ENCODE results near the gene IGSF21.

The IGSF21 gene

DNA sequence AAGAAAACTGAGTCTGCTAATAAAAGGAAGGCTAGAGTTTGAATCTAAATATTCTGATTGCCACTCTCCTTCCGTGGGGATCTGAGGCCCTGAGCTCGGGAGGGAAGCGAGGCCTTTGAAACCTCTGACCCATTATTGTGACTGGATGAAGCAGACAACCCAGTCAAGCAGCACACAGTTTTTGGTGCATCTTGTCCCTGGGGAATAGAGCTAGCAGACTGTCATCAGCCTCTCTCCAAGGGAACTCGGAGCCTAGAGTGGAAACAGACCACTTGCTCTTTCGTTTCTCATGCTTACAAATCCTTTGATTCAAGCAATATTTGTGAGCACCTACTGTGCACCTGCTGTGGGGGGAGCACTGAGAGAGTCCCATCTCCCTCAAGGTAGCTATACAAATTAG lies 240.0 kb downstream of the IGSF21 start:
- no peak for DNase-seq (ENCODE audit: low read depth, low spot score)
- no peak overlapping the region for H3K4me3 ChIP-seq (ENCODE audit: low read depth, low read length)
- in situ Hi-C loops (cut with HindIII; ENCODE audit: low sequenced_read_pairs), result no loop called here
- TF ChIP-seq, protein P1, sequence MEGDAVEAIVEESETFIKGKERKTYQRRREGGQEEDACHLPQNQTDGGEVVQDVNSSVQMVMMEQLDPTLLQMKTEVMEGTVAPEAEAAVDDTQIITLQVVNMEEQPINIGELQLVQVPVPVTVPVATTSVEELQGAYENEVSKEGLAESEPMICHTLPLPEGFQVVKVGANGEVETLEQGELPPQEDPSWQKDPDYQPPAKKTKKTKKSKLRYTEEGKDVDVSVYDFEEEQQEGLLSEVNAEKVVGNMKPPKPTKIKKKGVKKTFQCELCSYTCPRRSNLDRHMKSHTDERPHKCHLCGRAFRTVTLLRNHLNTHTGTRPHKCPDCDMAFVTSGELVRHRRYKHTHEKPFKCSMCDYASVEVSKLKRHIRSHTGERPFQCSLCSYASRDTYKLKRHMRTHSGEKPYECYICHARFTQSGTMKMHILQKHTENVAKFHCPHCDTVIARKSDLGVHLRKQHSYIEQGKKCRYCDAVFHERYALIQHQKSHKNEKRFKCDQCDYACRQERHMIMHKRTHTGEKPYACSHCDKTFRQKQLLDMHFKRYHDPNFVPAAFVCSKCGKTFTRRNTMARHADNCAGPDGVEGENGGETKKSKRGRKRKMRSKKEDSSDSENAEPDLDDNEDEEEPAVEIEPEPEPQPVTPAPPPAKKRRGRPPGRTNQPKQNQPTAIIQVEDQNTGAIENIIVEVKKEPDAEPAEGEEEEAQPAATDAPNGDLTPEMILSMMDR (IDR thresholded peaks at IDR 0.05; ENCODE audit: low read depth, low read length), result no peak

DNA sequence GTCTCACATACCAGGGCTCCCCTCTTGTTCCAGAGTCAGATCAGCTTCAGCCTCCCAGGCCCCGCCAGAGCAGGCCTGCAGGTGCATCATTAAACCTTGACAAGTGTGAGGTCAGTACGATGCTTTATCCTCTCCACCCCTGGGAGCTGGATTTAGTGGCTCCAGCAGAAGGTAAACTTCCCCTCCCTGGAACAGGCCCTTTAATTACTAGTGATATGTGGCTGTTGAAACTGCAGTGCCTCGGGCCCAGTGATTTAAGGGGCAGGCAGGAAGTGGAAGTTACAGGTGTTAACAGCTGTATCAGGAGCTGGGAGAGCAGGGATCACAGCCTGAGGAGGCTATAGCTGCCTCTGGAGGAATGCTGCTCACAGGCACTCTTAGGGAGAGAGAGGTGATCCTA lies 240.8 kb downstream of the IGSF21 start:
- DNase-seq (ENCODE audit: low read depth, low spot score), result no peak
- in situ Hi-C loops (cut with HindIII; ENCODE audit: low sequenced_read_pairs), result no loop called here
- H3K4me3 ChIP-seq (ENCODE audit: low read depth, low read length), result no peak overlapping the region
- TF ChIP-seq, protein P1 (IDR thresholded peaks at IDR 0.05; ENCODE audit: low read depth, low read length), result no peak

DNA sequence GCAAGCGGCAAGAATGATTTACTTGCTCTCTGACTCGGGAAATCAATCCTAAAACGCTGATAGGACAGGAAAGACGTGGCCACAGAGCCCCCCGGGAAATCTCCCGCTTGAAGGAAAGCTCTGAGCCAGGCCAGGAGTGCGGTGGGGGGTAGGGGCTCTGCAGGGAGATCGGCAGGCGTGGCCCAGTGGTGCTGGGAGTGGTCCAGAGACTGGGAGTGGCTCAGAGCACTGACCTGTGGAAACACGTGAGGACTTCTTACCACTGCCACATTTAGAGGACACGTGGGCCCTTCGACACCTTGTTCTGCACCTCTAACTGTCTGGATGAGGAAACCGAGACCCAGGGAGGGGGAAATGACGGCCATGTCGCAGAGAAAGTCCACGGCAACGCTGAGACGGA lies 243.1 kb downstream of the IGSF21 start:
- no peak overlapping the region for H3K4me3 ChIP-seq (ENCODE audit: low read depth, low read length)
- in situ Hi-C loops (cut with HindIII; ENCODE audit: low sequenced_read_pairs), result no loop called here
- TF ChIP-seq, protein P1 (IDR thresholded peaks at IDR 0.05; ENCODE audit: low read depth, low read length), result no peak
- no peak for DNase-seq (ENCODE audit: low read depth, low spot score)

DNA sequence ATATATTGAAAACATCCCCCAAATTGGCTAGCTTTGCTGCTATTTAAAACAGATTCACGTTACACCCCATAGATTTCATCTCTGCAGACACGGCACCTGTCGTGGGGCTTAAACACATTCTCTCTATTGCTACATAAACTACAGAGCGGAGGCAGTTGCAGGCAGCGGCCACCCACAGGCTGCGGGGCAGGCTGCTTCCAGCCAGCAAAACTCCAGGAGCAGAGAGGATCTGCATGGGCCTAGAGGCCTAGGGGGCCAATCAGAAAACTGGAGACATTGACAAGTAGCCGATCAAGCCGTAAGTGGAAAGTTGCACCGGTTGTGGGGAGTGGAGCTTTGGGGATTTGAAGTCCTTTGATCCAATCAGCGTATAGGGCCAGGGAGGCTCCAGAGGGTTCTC lies 244.1 kb downstream of the IGSF21 start:
- in situ Hi-C loops (cut with HindIII; ENCODE audit: low sequenced_read_pairs), result no loop called here
- H3K4me3 ChIP-seq (ENCODE audit: low read depth, low read length), result no peak overlapping the region
- TF ChIP-seq, protein P1 (IDR thresholded peaks at IDR 0.05; ENCODE audit: low read depth, low read length), result no peak
- DNase-seq (ENCODE audit: low read depth, low spot score), result no peak

DNA sequence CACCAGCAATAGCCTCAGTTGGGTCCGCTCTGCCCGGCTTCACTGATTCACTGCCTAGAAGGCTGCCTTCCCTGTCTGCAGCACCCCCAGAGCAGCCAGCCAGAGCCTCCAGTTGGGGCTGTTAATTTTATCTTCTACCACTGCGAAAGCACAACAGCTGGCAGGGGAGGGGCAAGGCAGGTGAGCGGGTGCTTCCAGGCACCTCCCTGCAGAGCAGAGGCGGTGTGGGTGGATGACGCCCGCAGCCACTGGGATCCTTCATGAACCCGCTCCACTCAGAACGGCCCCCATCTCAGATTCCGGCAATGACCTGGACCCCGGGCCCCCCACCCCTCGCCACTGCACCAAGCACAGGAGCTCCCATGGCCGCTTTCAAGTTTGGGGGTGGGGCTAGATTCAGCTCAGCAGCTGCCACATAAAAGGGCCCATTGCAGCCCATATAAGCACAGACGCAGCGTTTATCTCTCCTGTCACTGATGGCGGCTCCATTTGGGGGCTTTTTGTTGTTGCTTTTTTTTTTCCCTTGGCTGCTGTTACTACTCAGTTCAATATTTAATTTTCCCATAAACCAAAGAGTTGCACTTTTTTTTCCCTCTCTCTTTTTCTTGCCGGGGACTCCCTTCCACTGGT lies 245.2 kb downstream of the IGSF21 start:
- in situ Hi-C loops (cut with HindIII; ENCODE audit: low sequenced_read_pairs), result no loop called here
- DNase-seq (ENCODE audit: low read depth, low spot score), result no peak

DNA sequence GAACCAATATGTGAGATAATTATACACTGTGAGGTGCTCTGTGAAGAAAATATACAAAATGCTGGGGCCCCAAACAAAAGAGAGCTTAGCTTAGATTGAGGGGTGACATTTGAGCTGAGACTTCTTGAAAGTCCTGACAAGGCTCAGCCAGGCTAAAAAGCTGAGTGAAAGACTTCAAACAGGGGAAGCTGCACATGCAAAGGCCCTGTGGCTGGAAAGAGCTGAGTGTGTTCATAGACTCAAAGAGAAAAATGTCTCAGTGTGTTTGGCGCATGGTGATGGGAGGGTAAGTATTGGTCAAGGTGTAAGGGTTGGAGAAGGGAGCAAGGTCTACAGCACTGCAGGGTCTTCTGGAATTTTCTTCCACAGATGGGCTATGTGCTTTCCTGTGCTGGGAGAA lies 245.9 kb downstream of the IGSF21 start:
- in situ Hi-C loops (cut with HindIII; ENCODE audit: low sequenced_read_pairs), result no loop called here
- no peak for DNase-seq (ENCODE audit: low read depth, low spot score)
- no peak overlapping the region for H3K4me3 ChIP-seq (ENCODE audit: low read depth, low read length)
- TF ChIP-seq, protein P1 (IDR thresholded peaks at IDR 0.05; ENCODE audit: low read depth, low read length), result no peak

More for the DNA sequence above, 245.2 kb downstream of the IGSF21 start:
- TF ChIP-seq, protein P1 (IDR thresholded peaks at IDR 0.05; ENCODE audit: low read depth, low read length), result no peak
- H3K4me3 ChIP-seq (ENCODE audit: low read depth, low read length), result no peak overlapping the region

All from astrocyte of the spinal cord (primary cell).